IMR-90 (cell line): Measurements from ENCODE around the gene GABBR2. TPM values are rescaled to one million over a fixed set of nuclear protein-coding genes. Genes with fewer than 3 reads are reported as not detected.

Source experiments
- ATAC-seq: fragments of 200-7000 bp; cut with Tn5 transposase; 2 replicates; pipeline ENCODE4 v1.9.1; 2020; ENCODE audit warnings: low read depth, mild to moderate bottlenecking, moderate library complexity
- BruUV-seq: library from RNA; stranded (reverse); fragments of 400-500 nt; replicated peaks from 2 replicates; lab custom pipeline; 2021; lab: Mats Ljungman, UMichigan
- CTCF ChIA-PET: fragments of 300-600 bp; formaldehyde crosslinking; extraction: SDS; loops from one replicate; lab custom pipeline; 2021; ENCODE audit warnings: antibody characterized with exemption; lab: Yijun Ruan, JAX
- POLR2A ChIA-PET: fragments of 300-600 bp; sonication (Branson Sonifier 250); formaldehyde crosslinking; loops from one replicate; lab custom pipeline; 2022; ENCODE audit warnings: antibody characterized with exemption; ENCODE audit not compliant: unreplicated experiment; lab: Charles Lee
- DNase-seq: peaks from one replicate; pipeline ENCODE4 v3.0.0; 2013
- H2AFZ ChIP-seq: replicated peaks from 2 replicates; pipeline ENCODE3; 2013; ENCODE audit warnings: low read length, mild to moderate bottlenecking; ENCODE audit not compliant: poor library complexity
- H2AK5ac ChIP-seq: 2 replicates; pipeline ENCODE4 v1.6.1; 2013; ENCODE audit warnings: low read depth, low read length, inconsistent platforms
- H2AK9ac ChIP-seq: replicated peaks from 2 replicates; pipeline ENCODE3; 2013; ENCODE audit warnings: mild to moderate bottlenecking, low read depth, low read length, moderate library complexity; ENCODE audit not compliant: poor library complexity
- H2BK120ac ChIP-seq: 2 replicates; pipeline ENCODE4 v1.6.1; 2013; ENCODE audit warnings: low read depth, low read length, inconsistent platforms
- H2BK15ac ChIP-seq: 3 replicates; pipeline ENCODE4 v1.6.1; 2013; ENCODE audit warnings: low read depth, low read length, inconsistent platforms
- H2BK20ac ChIP-seq: 2 replicates; pipeline ENCODE4 v1.6.1; 2013; ENCODE audit warnings: low read depth, mild to moderate bottlenecking, inconsistent platforms, low read length, moderate library complexity
- H2BK5ac ChIP-seq: 2 replicates; pipeline ENCODE4 v1.6.1; 2013; ENCODE audit warnings: mild to moderate bottlenecking, low read depth, low read length, inconsistent platforms; ENCODE audit not compliant: poor library complexity, severe bottlenecking
- H3K14ac ChIP-seq: replicated peaks from 2 replicates; pipeline ENCODE4 v1.6.1; 2013; ENCODE audit warnings: low read depth, low read length, inconsistent platforms
- H3K18ac ChIP-seq: 2 replicates; pipeline ENCODE4 v1.6.1; 2013; ENCODE audit warnings: low read depth, low read length, control low read depth
- H3K23ac ChIP-seq: 2 replicates; pipeline ENCODE4 v1.6.1; 2013; ENCODE audit warnings: low read depth, low read length, inconsistent platforms
- H3K27ac ChIP-seq: 2 replicates; pipeline ENCODE4 v1.5.1; 2013; ENCODE audit warnings: mild to moderate bottlenecking, control low read depth, low read length; ENCODE audit not compliant: insufficient read depth
- H3K27me3 ChIP-seq: 2 replicates; pipeline ENCODE4 v1.6.1; 2013; ENCODE audit warnings: low read length; ENCODE audit not compliant: control insufficient read depth, insufficient read depth
- H3K36me3 ChIP-seq: 2 replicates; pipeline ENCODE4 v1.6.1; 2013; ENCODE audit warnings: low read length, mixed read lengths; ENCODE audit not compliant: control insufficient read depth, insufficient read depth
- H3K4ac ChIP-seq: 2 replicates; pipeline ENCODE4 v1.6.1; 2013; ENCODE audit warnings: low read depth, low read length, inconsistent platforms
- H3K4me1 ChIP-seq: 2 replicates; pipeline ENCODE4 v1.6.1; 2013; ENCODE audit warnings: low read length, mixed read lengths; ENCODE audit not compliant: control insufficient read depth, insufficient read depth
- H3K4me2 ChIP-seq: 2 replicates; pipeline ENCODE4 v1.6.1; 2013; ENCODE audit warnings: low read depth, mild to moderate bottlenecking, control low read depth, low read length, moderate library complexity
- H3K4me3 ChIP-seq: 2 replicates; pipeline ENCODE4 v1.5.1; 2013; ENCODE audit warnings: low read depth, mild to moderate bottlenecking, control low read depth, low read length, moderate library complexity; ENCODE audit not compliant: insufficient read depth
- H3K56ac ChIP-seq: 2 replicates; pipeline ENCODE4 v1.6.1; 2013; ENCODE audit warnings: low read length, inconsistent platforms; ENCODE audit not compliant: insufficient read depth; ENCODE audit errors: extremely low read depth
- H3K79me1 ChIP-seq, 2 experiments: 2 replicates each; pipeline ENCODE4 v1.6.1; 2013; ENCODE audit warnings: low read length in 2 of 2, inconsistent platforms in 1 of 2, low read depth in 1 of 2
- H3K9ac ChIP-seq: 2 replicates; pipeline ENCODE4 v1.6.1; 2013; ENCODE audit warnings: low read depth, low read length, control low read depth
- H3K9me1 ChIP-seq: 2 replicates; pipeline ENCODE4 v1.6.1; 2013; ENCODE audit warnings: low read length, inconsistent platforms; ENCODE audit not compliant: insufficient read depth
- H3K9me3 ChIP-seq: 2 replicates; pipeline ENCODE4 v1.6.1; 2013; ENCODE audit warnings: low read length; ENCODE audit not compliant: control insufficient read depth, insufficient read depth
- H4K20me1 ChIP-seq: 2 replicates; pipeline ENCODE4 v1.6.1; 2013; ENCODE audit warnings: low read length, inconsistent platforms; ENCODE audit not compliant: insufficient read depth
- H4K5ac ChIP-seq: 2 replicates; pipeline ENCODE4 v1.6.1; 2013; ENCODE audit warnings: mild to moderate bottlenecking, low read depth, low read length, control low read depth
- H4K8ac ChIP-seq, 2 experiments: 2 replicates each; pipeline ENCODE4 v1.6.1; 2013; ENCODE audit warnings: low read depth in 2 of 2, low read length in 2 of 2, control low read depth in 1 of 2, inconsistent platforms in 1 of 2
- H4K91ac ChIP-seq: 2 replicates; pipeline ENCODE4 v1.6.1; 2013; ENCODE audit warnings: low read depth, low read length, inconsistent platforms; ENCODE audit not compliant: insufficient read depth
- BHLHE40 ChIP-seq: fragments of 150-350 bp; IDR thresholded peaks from 2 replicates; pipeline ENCODE4 v1.6.1; 2016; ENCODE audit warnings: mild to moderate bottlenecking, low read depth, low read length
- CEBPB ChIP-seq: IDR thresholded peaks from 2 replicates; pipeline ENCODE4 v1.6.1; 2012; ENCODE audit warnings: low read depth, low read length, improper control_type of control experiment
- CHD1 ChIP-seq: IDR thresholded peaks from 2 replicates; pipeline ENCODE4 v1.6.1; 2012; ENCODE audit warnings: low read depth, low read length, improper control_type of control experiment
- CTCF ChIP-seq: conservative IDR thresholded peaks from 2 replicates; pipeline ENCODE4 v1.5.1; 2012; ENCODE audit warnings: mild to moderate bottlenecking, low read depth, low read length, improper control_type of control experiment
- ELK1 ChIP-seq: fragments of 150-350 bp; IDR thresholded peaks from 2 replicates; pipeline ENCODE4 v1.6.1; 2016; ENCODE audit warnings: low read depth, mild to moderate bottlenecking, low read length, moderate library complexity, borderline replicate concordance
- FOS ChIP-seq: fragments of 150-350 bp; IDR thresholded peaks from 2 replicates; pipeline ENCODE4 v1.6.1; 2016; ENCODE audit warnings: low read depth, low read length
- MAFK ChIP-seq: IDR thresholded peaks from 2 replicates; pipeline ENCODE4 v1.6.1; 2012; ENCODE audit warnings: low read depth, low read length, improper control_type of control experiment
- MAZ ChIP-seq: IDR thresholded peaks from 2 replicates; pipeline ENCODE4 v1.6.1; 2012; ENCODE audit warnings: low read depth, mild to moderate bottlenecking, low read length, improper control_type of control experiment, moderate library complexity, borderline replicate concordance
- MXI1 ChIP-seq: IDR thresholded peaks from 2 replicates; pipeline ENCODE4 v1.6.1; 2012; ENCODE audit warnings: low read depth, mild to moderate bottlenecking, low read length, moderate library complexity, borderline replicate concordance
- NFE2L2 ChIP-seq: fragments of 150-350 bp; IDR thresholded peaks from 2 replicates; pipeline ENCODE4 v1.6.1; 2016; ENCODE audit warnings: low read depth, mild to moderate bottlenecking, low read length
- POLR2A ChIP-seq: IDR thresholded peaks from 2 replicates; pipeline ENCODE4 v1.6.1; 2012; ENCODE audit warnings: mild to moderate bottlenecking, low read depth, low read length
- RAD21 ChIP-seq: IDR thresholded peaks from 2 replicates; pipeline ENCODE4 v1.6.1; 2012; ENCODE audit warnings: low read length, improper control_type of control experiment
- RCOR1 ChIP-seq: IDR thresholded peaks from 2 replicates; pipeline ENCODE4 v1.6.1; 2012; ENCODE audit warnings: mild to moderate bottlenecking, low read length, improper control_type of control experiment; ENCODE audit not compliant: insufficient replicate concordance
- SMC3 ChIP-seq: fragments of 150-350 bp; IDR thresholded peaks from 2 replicates; pipeline ENCODE4 v1.6.1; 2016; ENCODE audit warnings: low read depth, mild to moderate bottlenecking, antibody characterized with exemption, low read length, moderate library complexity
- USF2 ChIP-seq: fragments of 150-350 bp; IDR thresholded peaks from 2 replicates; pipeline ENCODE4 v1.6.1; 2017; ENCODE audit warnings: mild to moderate bottlenecking, antibody characterized with exemption, low read length, low read depth
- WGBS, 2 experiments: methylation state at CpG; one replicate each; pipeline versions ENCODE4 v1.1.5 to v1.1.7; 2013; ENCODE audit warnings: missing lambda C conversion rate in 2 of 2; ENCODE audit not compliant: insufficient read length in 1 of 2; ENCODE audit errors: extremely low coverage in 2 of 2; 5-methylcytosine and 5-hydroxymethylcytosine counted together
- dilution Hi-C: fragments of 300-500 bp; cut with HindIII; formaldehyde crosslinking; loops from one replicate; pipeline ENCODE4 v1.14.3; 2018; ENCODE audit warnings: low sequenced_read_pairs; ENCODE audit not compliant: unreplicated experiment
- in situ Hi-C: fragments of 300-500 bp; cut with MboI; formaldehyde crosslinking; loops from 3 replicates; pipeline ENCODE4 v1.14.3; 2019; ENCODE audit warnings: low sequenced_read_pairs, inconsistent platforms, mixed read lengths
- intact Hi-C: fragments of 100-400 bp; cut with micrococcal nuclease; formaldehyde crosslinking; loops from 2 replicates; pipeline ENCODE4 v1.10.0; 2022
- polyA plus RNA-seq, 3 experiments: library from polyadenylated mRNA; depleted of rRNA; stranded (reverse); fragments of >200 nt; gene quantifications; 2 replicates each; pipeline ENCODE4 v1.2.3, GENCODE V29; 2012; ENCODE audit warnings: low replicate concordance in 1 of 3
- total RNA-seq: library from RNA; depleted of rRNA; stranded (reverse); fragments of >200 nt; gene quantifications from 2 replicates; pipeline ENCODE4 v1.2.3, GENCODE V29; 2012

Gene GABBR2
- total and polyA plus RNA-seq, 2 of the 4 experiments (the other 2 are of a cell fraction): 14.2 to 20.3 TPM

GRCh38 chr9:98702340-98702739, 6.4 kb downstream of the GABBR2 start:
- WGBS, 2 experiments: 78% methylated on average over 4 of the region's 8 CpGs; no CpG with 5 or more reads in 1 of the 2 experiments
- no peak overlapping the region for H2BK15ac ChIP-seq
- ChIA-PET POLR2A (no interaction called here), CTCF (no interaction called here)
- H3K4me3 ChIP-seq: no peak overlapping the region
- H3K23ac ChIP-seq: no peak overlapping the region
- no peak overlapping the region for H3K27ac ChIP-seq
- H3K4ac ChIP-seq: no peak overlapping the region
- BruUV-seq: no TSS peak
- no peak overlapping the region for H4K91ac ChIP-seq
- ATAC-seq (no peak), DNase-seq (no peak)
- H3K9me1 ChIP-seq: peaks cover 3% of the 10 kb centered on the region; the same call in 1 of the 2 replicates
- H3K18ac ChIP-seq: no peak overlapping the region
- no peak overlapping the region for H2AK5ac ChIP-seq
- no peak overlapping the region for H3K4me2 ChIP-seq
- peaks cover 7% of the 10 kb centered on the region for H4K20me1 ChIP-seq
- in situ Hi-C loops: no loop called here
- H2AFZ ChIP-seq: no peak overlapping the region
- peaks cover 23 to 46% of the 10 kb centered on the region in 2 experiments for H3K79me1 ChIP-seq
- no peak for TF ChIP-seq FOS
- TF ChIP-seq RAD21: no peak
- TF ChIP-seq SMC3: no peak
- TF ChIP-seq CTCF: no peak
- no peak for TF ChIP-seq RCOR1
- no peak for TF ChIP-seq ELK1
- no peak for TF ChIP-seq MAFK
- TF ChIP-seq USF2: no peak
- no peak for TF ChIP-seq CHD1
- no peak for TF ChIP-seq MAZ
- no peak for TF ChIP-seq NFE2L2
- TF ChIP-seq POLR2A: no peak
- TF ChIP-seq MXI1: no peak
- no peak for TF ChIP-seq BHLHE40
- no peak for TF ChIP-seq CEBPB
- no peak overlapping the region for H3K56ac ChIP-seq
- H3K4me1 ChIP-seq: peaks cover 3% of the 10 kb centered on the region; the same call in 1 of the 2 replicates
- H2BK120ac ChIP-seq: no peak overlapping the region
- no peak overlapping the region for H2BK5ac ChIP-seq
- peaks cover 4% of the 10 kb centered on the region; the same call in 1 of the 2 replicates for H3K9me3 ChIP-seq
- no peak overlapping the region for H2AK9ac ChIP-seq
- H3K14ac ChIP-seq: no peak overlapping the region
- no peak overlapping the region for H4K5ac ChIP-seq
- H3K27me3 ChIP-seq: peaks cover 2% of the 10 kb centered on the region
- no peak overlapping the region for H2BK20ac ChIP-seq
- intact Hi-C loops: loop anchor here (10.0 kb wide), 2 partner anchors 98 to 128 kb away; no protein-coding TSS in a partner anchor
- dilution Hi-C loops: no loop called here
- H3K9ac ChIP-seq: no peak overlapping the region
- no peak overlapping the region for H4K8ac ChIP-seq
- H3K36me3 ChIP-seq: no peaks in the 10 kb centered on the region
